Upper lobe of right lung (tissue), 1 donor: ENCODE measurements around the gene VPS16. TPM values are rescaled to one million over a fixed set of nuclear protein-coding genes. Genes with fewer than 3 reads are reported as not detected.

Source experiments
- ATAC-seq: fragments of 200-7000 bp; cut with Tn5 transposase; one replicate; pipeline ENCODE4 v1.9.1; 2020; ENCODE audit warnings: mild to moderate bottlenecking, moderate library complexity
- DNase-seq: peaks from one replicate; pipeline ENCODE4 v3.0.0-alpha.2; 2020
- H3K27ac ChIP-seq: fragments of 200-600 bp; one replicate; pipeline ENCODE4 v1.8.0; 2022
- H3K27me3 ChIP-seq: fragments of 200-600 bp; one replicate; pipeline ENCODE4 v1.8.0; 2022; ENCODE audit warnings: mild to moderate bottlenecking
- H3K36me3 ChIP-seq: fragments of 200-600 bp; one replicate; pipeline ENCODE4 v1.8.0; 2022
- H3K4me1 ChIP-seq: fragments of 200-600 bp; one replicate; pipeline ENCODE4 v1.8.0; 2022
- H3K4me3 ChIP-seq: fragments of 200-600 bp; one replicate; pipeline ENCODE4 v1.8.0; 2022; ENCODE audit warnings: mild to moderate bottlenecking
- H3K9me3 ChIP-seq: fragments of 200-600 bp; one replicate; pipeline ENCODE4 v1.8.0; 2022
- intact Hi-C: fragments of 100-400 bp; cut with DNase I; formaldehyde crosslinking; loops from one replicate; pipeline ENCODE4 v1.11.0; 2022
- total RNA-seq: library from RNA; stranded (reverse); fragmentation: NEBNext Ultra II Directional; extraction: Animal tissue kit (Norgen Biotek cat#: 25700); gene quantifications from one replicate; pipeline ENCODE4 v1.2.1, GENCODE V29; 2021
- TF ChIP-seq, protein P1 (sequence below): fragments of 200-600 bp; IDR thresholded peaks from one replicate; pipeline ENCODE4 v1.8.0; 2022; ENCODE audit warnings: antibody characterized with exemption
- donor health status: DM: no; HTN: yes; CAD: no; lungs with severe emphysema.

VPS16 gene
- total RNA-seq, 1 donor from 2014 or later = 34.8 TPM

DNA sequence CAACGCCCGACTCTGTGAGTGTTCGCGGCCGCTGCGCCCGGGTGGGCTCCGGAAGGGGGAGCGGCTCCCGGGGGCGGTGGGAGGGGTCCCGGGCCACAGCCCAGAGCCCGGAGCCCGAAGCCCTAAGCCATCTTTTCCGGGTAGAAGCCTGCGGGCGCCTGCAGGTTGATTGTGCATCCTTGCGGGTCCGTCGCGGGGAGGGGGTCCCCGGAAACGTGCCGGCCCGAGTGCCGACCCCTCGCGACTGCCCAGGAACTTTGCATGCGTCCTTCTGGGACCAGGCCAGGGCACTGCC is 33.1 kb downstream of the VPS16 start:
- peaks cover 31% of the 10 kb centered on the region for H3K4me1 ChIP-seq
- no peaks in the 10 kb centered on the region for H3K9me3 ChIP-seq
- H3K4me3 ChIP-seq = peak overlapping the region; percentile 76
- intact Hi-C loops = no loop called here
- DNase-seq (peak; percentile 80), ATAC-seq (peak; percentile 58)
- no peaks in the 10 kb centered on the region for H3K27me3 ChIP-seq
- TF ChIP-seq, protein P1, sequence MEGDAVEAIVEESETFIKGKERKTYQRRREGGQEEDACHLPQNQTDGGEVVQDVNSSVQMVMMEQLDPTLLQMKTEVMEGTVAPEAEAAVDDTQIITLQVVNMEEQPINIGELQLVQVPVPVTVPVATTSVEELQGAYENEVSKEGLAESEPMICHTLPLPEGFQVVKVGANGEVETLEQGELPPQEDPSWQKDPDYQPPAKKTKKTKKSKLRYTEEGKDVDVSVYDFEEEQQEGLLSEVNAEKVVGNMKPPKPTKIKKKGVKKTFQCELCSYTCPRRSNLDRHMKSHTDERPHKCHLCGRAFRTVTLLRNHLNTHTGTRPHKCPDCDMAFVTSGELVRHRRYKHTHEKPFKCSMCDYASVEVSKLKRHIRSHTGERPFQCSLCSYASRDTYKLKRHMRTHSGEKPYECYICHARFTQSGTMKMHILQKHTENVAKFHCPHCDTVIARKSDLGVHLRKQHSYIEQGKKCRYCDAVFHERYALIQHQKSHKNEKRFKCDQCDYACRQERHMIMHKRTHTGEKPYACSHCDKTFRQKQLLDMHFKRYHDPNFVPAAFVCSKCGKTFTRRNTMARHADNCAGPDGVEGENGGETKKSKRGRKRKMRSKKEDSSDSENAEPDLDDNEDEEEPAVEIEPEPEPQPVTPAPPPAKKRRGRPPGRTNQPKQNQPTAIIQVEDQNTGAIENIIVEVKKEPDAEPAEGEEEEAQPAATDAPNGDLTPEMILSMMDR = no peak
- peak overlapping the region; percentile 83 for H3K27ac ChIP-seq
- no peaks in the 10 kb centered on the region for H3K36me3 ChIP-seq

DNA sequence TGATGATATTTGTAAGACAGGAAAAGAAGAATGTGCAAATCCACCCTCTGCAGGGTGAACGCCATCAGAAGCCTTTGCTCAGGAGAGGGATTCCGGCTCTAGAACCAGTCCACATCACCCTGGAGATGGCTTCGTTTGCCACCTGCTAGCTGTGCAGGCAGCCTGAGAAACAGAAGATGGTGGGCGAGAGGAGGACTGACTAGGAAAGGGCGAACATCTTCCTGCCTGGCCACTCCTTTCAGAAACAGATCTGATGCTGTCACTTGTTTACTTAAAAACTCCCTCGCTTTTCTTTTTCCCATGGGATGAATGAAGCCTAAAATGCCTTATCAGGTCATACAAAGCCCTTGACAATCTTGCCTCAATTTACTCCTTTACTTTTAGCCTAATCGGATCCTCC is 33.9 kb downstream of the VPS16 start:
- intact Hi-C loops = no loop called here
- H3K27ac ChIP-seq = no peak overlapping the region
- DNase-seq = no peak
- TF ChIP-seq, protein P1 = no peak
- peaks cover 34% of the 10 kb centered on the region for H3K4me1 ChIP-seq
- no peaks in the 10 kb centered on the region for H3K36me3 ChIP-seq
- peak overlapping the region; percentile 76 for H3K4me3 ChIP-seq
- H3K9me3 ChIP-seq = no peaks in the 10 kb centered on the region
- ATAC-seq = no peak
- H3K27me3 ChIP-seq = no peaks in the 10 kb centered on the region

DNA sequence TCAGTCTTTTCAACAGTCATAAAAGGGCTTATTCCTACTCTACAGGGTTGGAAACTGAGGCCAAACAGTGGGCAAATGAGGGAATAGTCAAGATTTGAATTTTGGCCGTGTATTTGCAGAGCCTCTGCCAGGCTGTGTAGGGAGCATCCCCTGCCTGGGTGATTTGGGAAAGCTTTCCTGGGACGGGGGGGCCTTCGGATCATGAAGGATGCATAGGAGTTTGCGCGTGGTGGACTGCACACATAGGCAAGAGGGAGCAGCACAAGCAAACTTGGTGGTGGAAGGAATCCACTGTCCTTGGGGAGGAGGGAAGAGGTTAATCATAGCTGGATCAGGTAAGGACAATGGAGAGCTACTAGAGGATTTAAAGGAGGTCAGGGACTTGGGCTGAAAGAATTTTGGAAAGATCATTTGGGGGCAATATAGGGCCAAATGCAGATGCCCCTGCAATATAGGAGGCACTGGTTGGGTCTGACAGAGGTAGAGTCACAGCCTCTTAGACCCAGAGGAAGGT is 35.2 kb downstream of the VPS16 start:
- Histone ChIP-seq H3K27me3 (no peaks in the 10 kb centered on the region), H3K9me3 (no peaks in the 10 kb centered on the region), H3K27ac (no peak overlapping the region), H3K36me3 (no peaks in the 10 kb centered on the region), H3K4me1 (peaks cover 34% of the 10 kb centered on the region), H3K4me3 (no peak overlapping the region)
- ATAC-seq (no peak), DNase-seq (no peak)
- intact Hi-C loops = no loop called here
- TF ChIP-seq, protein P1 = no peak

DNA sequence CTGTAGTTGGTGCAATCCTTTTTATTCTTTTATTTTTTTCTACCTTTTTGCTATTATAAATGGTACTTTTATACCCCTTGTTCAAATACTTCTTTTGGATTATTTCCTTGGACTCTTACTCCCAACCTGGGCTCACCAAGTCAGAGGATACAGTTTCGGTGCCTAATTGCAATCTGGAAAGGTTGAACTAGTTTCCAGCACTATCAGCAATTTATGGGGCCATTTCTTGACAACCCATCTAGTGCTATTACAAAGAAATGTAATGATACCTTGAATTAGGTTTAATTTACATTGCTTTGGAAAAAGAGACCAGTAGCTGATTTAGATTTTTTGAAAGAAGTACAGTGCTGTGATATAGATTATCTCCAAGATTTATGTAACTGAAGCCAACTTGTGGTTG is 38.0 kb downstream of the VPS16 start:
- TF ChIP-seq, protein P1 = no peak
- peaks cover 26% of the 10 kb centered on the region for H3K4me1 ChIP-seq
- intact Hi-C loops = no loop called here
- no peaks in the 10 kb centered on the region for H3K36me3 ChIP-seq
- ATAC-seq = no peak
- H3K27ac ChIP-seq = no peak overlapping the region
- H3K27me3 ChIP-seq = no peaks in the 10 kb centered on the region
- H3K9me3 ChIP-seq = no peaks in the 10 kb centered on the region
- DNase-seq = no peak
- no peak overlapping the region for H3K4me3 ChIP-seq

DNA sequence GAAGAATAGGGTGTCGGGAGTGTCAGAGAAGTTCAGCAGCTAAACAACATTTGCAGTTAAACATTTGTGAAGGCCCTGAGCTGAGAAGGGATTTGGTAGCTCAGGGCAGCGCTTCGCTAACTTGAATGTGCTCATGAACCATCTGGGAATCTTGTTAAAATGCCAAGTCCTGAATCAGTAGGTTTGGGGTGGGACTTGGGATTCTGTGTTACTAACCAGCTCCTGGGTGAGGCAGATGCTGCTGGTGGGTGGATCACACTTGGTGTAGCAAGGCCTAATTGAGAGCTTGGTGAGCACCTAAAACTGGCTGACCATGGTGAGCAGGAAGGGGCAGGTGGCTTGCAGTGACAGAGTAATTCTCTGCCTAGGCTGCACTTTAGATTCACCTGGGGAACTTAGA is 38.6 kb downstream of the VPS16 start:
- Histone ChIP-seq H3K27ac (no peak overlapping the region), H3K4me1 (peaks cover 26% of the 10 kb centered on the region), H3K36me3 (no peaks in the 10 kb centered on the region), H3K9me3 (no peaks in the 10 kb centered on the region), H3K27me3 (no peaks in the 10 kb centered on the region), H3K4me3 (no peak overlapping the region)
- ATAC-seq (no peak), DNase-seq (no peak)
- intact Hi-C loops = no loop called here
- TF ChIP-seq, protein P1 = no peak

DNA sequence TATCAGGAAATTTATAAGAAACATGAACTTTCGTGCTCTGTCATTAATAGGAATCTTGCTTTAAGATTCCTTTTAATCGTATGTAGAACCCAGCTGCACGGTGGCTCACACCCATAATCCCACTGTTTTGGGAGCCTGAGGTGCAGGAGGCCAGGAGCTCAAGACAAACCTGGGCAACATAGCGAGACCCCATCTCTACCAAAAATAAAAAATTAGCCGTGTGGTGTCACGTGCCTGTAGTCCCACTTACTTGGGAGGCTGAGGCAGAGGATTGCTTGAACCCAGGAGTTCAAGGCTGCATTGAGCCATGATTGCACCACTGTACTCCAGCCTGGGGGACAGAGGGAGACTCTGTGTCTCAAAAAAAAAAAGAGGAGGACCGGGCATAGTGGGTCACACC is 40.1 kb downstream of the VPS16 start:
- Histone ChIP-seq H3K27ac (no peak overlapping the region), H3K4me1 (peaks cover 12% of the 10 kb centered on the region), H3K36me3 (no peaks in the 10 kb centered on the region), H3K4me3 (no peak overlapping the region), H3K9me3 (no peaks in the 10 kb centered on the region), H3K27me3 (no peaks in the 10 kb centered on the region)
- no peak for DNase-seq
- TF ChIP-seq, protein P1 = no peak
- intact Hi-C loops = no loop called here
- no peak for ATAC-seq
